Measurements from ENCODE around the gene NABP2. TPM values are rescaled to one million over a fixed set of nuclear protein-coding genes. Genes with fewer than 3 reads are reported as not detected.

Gene NABP2
- total RNA-seq, 1 donor from 2014 or later, result 75.7 TPM

- Mint-ChIP-seq H3K27ac (ENCODE audit: unreplicated experiment) (peak overlapping the region; percentile 35), H3K4me3 (no peak overlapping the region), H3K27me3 (ENCODE audit: low read depth) (no peaks in the 10 kb centered on the region), H3K4me1 (peaks cover 9% of the 10 kb centered on the region), H3K9me3 (no peaks in the 10 kb centered on the region), H3K36me3 (ENCODE audit: low read depth) (peaks cover 8% of the 10 kb centered on the region)
- no peak for DNase-seq (ENCODE audit: low read depth, low spot score)
- TF ChIP-seq, protein P1, sequence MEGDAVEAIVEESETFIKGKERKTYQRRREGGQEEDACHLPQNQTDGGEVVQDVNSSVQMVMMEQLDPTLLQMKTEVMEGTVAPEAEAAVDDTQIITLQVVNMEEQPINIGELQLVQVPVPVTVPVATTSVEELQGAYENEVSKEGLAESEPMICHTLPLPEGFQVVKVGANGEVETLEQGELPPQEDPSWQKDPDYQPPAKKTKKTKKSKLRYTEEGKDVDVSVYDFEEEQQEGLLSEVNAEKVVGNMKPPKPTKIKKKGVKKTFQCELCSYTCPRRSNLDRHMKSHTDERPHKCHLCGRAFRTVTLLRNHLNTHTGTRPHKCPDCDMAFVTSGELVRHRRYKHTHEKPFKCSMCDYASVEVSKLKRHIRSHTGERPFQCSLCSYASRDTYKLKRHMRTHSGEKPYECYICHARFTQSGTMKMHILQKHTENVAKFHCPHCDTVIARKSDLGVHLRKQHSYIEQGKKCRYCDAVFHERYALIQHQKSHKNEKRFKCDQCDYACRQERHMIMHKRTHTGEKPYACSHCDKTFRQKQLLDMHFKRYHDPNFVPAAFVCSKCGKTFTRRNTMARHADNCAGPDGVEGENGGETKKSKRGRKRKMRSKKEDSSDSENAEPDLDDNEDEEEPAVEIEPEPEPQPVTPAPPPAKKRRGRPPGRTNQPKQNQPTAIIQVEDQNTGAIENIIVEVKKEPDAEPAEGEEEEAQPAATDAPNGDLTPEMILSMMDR (conservative IDR thresholded peaks at IDR 0.05), result no peak
Measured at GRCh38 chr12:56197921-56198635, 26.1 kb upstream of the NABP2 start.

- no peaks in the 10 kb centered on the region for H3K27me3 Mint-ChIP-seq (ENCODE audit: low read depth)
- peaks cover 4% of the 10 kb centered on the region for H3K4me1 Mint-ChIP-seq
- peaks cover 3% of the 10 kb centered on the region for H3K36me3 Mint-ChIP-seq (ENCODE audit: low read depth)
- no peak overlapping the region for H3K4me3 Mint-ChIP-seq
- no peak for DNase-seq (ENCODE audit: low read depth, low spot score)
- TF ChIP-seq, protein P1 (conservative IDR thresholded peaks at IDR 0.05), result no peak
- no peak overlapping the region for H3K27ac Mint-ChIP-seq (ENCODE audit: unreplicated experiment)
- no peaks in the 10 kb centered on the region for H3K9me3 Mint-ChIP-seq
Measured at GRCh38 chr12:56198836-56199235, 25.3 kb upstream of the NABP2 start.

GRCh38 chr12:56202366-56202765 lies 21.8 kb upstream of the NABP2 start:
- TF ChIP-seq, protein P1 (conservative IDR thresholded peaks at IDR 0.05), result no peak
- no peak overlapping the region for H3K4me3 Mint-ChIP-seq
- no peaks in the 10 kb centered on the region for H3K27me3 Mint-ChIP-seq (ENCODE audit: low read depth)
- H3K4me1 Mint-ChIP-seq, result peaks cover 4% of the 10 kb centered on the region
- H3K27ac Mint-ChIP-seq (ENCODE audit: unreplicated experiment), result no peak overlapping the region
- no peaks in the 10 kb centered on the region for H3K9me3 Mint-ChIP-seq
- peaks cover 7% of the 10 kb centered on the region for H3K36me3 Mint-ChIP-seq (ENCODE audit: low read depth)
- no peak for DNase-seq (ENCODE audit: low read depth, low spot score)

GRCh38 chr12:56202838-56203237 lies 21.3 kb upstream of the NABP2 start:
- Mint-ChIP-seq H3K36me3 (ENCODE audit: low read depth) (peaks cover 11% of the 10 kb centered on the region), H3K27me3 (ENCODE audit: low read depth) (no peaks in the 10 kb centered on the region), H3K9me3 (no peaks in the 10 kb centered on the region), H3K27ac (ENCODE audit: unreplicated experiment) (no peak overlapping the region), H3K4me1 (peaks cover 4% of the 10 kb centered on the region), H3K4me3 (no peak overlapping the region)
- DNase-seq (ENCODE audit: low read depth, low spot score), result no peak
- TF ChIP-seq, protein P1 (conservative IDR thresholded peaks at IDR 0.05), result no peak

- Mint-ChIP-seq H3K36me3 (ENCODE audit: low read depth) (peaks cover 11% of the 10 kb centered on the region), H3K27me3 (ENCODE audit: low read depth) (no peaks in the 10 kb centered on the region), H3K27ac (ENCODE audit: unreplicated experiment) (no peak overlapping the region), H3K4me3 (no peak overlapping the region), H3K4me1 (peaks cover 4% of the 10 kb centered on the region), H3K9me3 (no peaks in the 10 kb centered on the region)
- DNase-seq (ENCODE audit: low read depth, low spot score), result no peak
- TF ChIP-seq, protein P1 (conservative IDR thresholded peaks at IDR 0.05), result no peak
Measured at GRCh38 chr12:56204275-56204674, 19.9 kb upstream of the NABP2 start.
